Endodermal cell (in vitro differentiated cells): ENCODE data around the gene ANGPTL7. TPM values are rescaled to one million over a fixed set of nuclear protein-coding genes. Genes with fewer than 3 reads are reported as not detected.
A peak's percentile ranks its signal among the peaks of the same experiment; 100 is the strongest.
"Not testable (repeated sequence)": the region's sequence is repeated elsewhere in the genome, so short reads cannot be mapped to it uniquely, and the experiment has no call there.

ENCODE experiments used
- DNase-seq: peaks from one replicate; pipeline ENCODE4 v3.0.0-alpha.2; 2017
- H3K27ac ChIP-seq: 2 replicates; pipeline ENCODE4 v1.5.1; 2013; ENCODE audit warnings: mild to moderate bottlenecking, low read depth, low read length, moderate library complexity
- H3K27me3 ChIP-seq: 2 replicates; pipeline ENCODE4 v1.6.1; 2013; ENCODE audit warnings: mild to moderate bottlenecking, low read length, moderate library complexity; ENCODE audit not compliant: insufficient read depth, control insufficient read depth, poor library complexity, severe bottlenecking
- H3K36me3 ChIP-seq: 2 replicates; pipeline ENCODE4 v1.7.0; 2013; ENCODE audit warnings: mild to moderate bottlenecking, low read length, moderate library complexity; ENCODE audit not compliant: control insufficient read depth, insufficient read depth
- H3K4me1 ChIP-seq: one replicate; pipeline ENCODE4 v1.7.0; 2013; ENCODE audit warnings: low read length; ENCODE audit not compliant: control insufficient read depth, insufficient read depth
- H3K4me3 ChIP-seq: 2 replicates; pipeline ENCODE4 v1.5.1; 2013; ENCODE audit warnings: mild to moderate bottlenecking, low read length, moderate library complexity
- H3K9ac ChIP-seq: 2 replicates; pipeline ENCODE4 v1.6.1; 2013; ENCODE audit warnings: mild to moderate bottlenecking, low read length, moderate library complexity; ENCODE audit not compliant: poor library complexity, severe bottlenecking; ENCODE audit errors: extremely low read depth
- H3K9me3 ChIP-seq: 2 replicates; pipeline ENCODE4 v1.6.1; 2013; ENCODE audit warnings: mild to moderate bottlenecking, low read length, moderate library complexity; ENCODE audit not compliant: control insufficient read depth
- H3K27ac Mint-ChIP-seq: 2 replicates; pipeline ENCODE4 v1.8.0; 2020; ENCODE audit warnings: mixed read lengths
- H3K27me3 Mint-ChIP-seq: 2 replicates; pipeline ENCODE4 v1.8.0; 2021; ENCODE audit warnings: mild to moderate bottlenecking, mixed read lengths; ENCODE audit not compliant: insufficient read depth
- H3K36me3 Mint-ChIP-seq: 2 replicates; pipeline ENCODE4 v1.8.0; 2020; ENCODE audit warnings: low read depth, mixed read lengths
- H3K4me1 Mint-ChIP-seq: 2 replicates; pipeline ENCODE4 v1.8.0; 2020; ENCODE audit warnings: mixed read lengths
- H3K4me3 Mint-ChIP-seq: 2 replicates; pipeline ENCODE4 v1.8.0; 2020; ENCODE audit warnings: mild to moderate bottlenecking, moderate library complexity, mixed read lengths
- H3K9me3 Mint-ChIP-seq: 2 replicates; pipeline ENCODE4 v1.8.0; 2020; ENCODE audit warnings: mild to moderate bottlenecking, mixed read lengths
- WGBS, 2 experiments: methylation state at CpG; one replicate each; pipeline versions ENCODE4 v1.1.5 to v1.1.7; 2013; ENCODE audit warnings: missing lambda C conversion rate in 2 of 2, mixed read lengths in 1 of 2; ENCODE audit not compliant: insufficient coverage in 1 of 2, insufficient read length in 1 of 2; 5-methylcytosine and 5-hydroxymethylcytosine counted together
- total RNA-seq, 2 donors: library from RNA; stranded (reverse); fragmentation: NEBNext Ultra II Directional in 1 of 2; extraction: Animal tissue kit (Norgen Biotek cat#: 25700) in 1 of 2; gene quantifications; 2 replicates in 1 of 2; 3 replicates in 1 of 2; pipeline ENCODE4 v1.2.1, GENCODE V29; 2021
- TF ChIP-seq, protein P1 (sequence below): fragments of 200-600 bp; sonication (generic); conservative IDR thresholded peaks from 2 replicates; pipeline ENCODE4 v1.5.0; 2021; ENCODE audit warnings: antibody characterized with exemption, mild to moderate bottlenecking

ANGPTL7 gene
- total RNA-seq, 2 donors from 2014 or later: not detected

DNA sequence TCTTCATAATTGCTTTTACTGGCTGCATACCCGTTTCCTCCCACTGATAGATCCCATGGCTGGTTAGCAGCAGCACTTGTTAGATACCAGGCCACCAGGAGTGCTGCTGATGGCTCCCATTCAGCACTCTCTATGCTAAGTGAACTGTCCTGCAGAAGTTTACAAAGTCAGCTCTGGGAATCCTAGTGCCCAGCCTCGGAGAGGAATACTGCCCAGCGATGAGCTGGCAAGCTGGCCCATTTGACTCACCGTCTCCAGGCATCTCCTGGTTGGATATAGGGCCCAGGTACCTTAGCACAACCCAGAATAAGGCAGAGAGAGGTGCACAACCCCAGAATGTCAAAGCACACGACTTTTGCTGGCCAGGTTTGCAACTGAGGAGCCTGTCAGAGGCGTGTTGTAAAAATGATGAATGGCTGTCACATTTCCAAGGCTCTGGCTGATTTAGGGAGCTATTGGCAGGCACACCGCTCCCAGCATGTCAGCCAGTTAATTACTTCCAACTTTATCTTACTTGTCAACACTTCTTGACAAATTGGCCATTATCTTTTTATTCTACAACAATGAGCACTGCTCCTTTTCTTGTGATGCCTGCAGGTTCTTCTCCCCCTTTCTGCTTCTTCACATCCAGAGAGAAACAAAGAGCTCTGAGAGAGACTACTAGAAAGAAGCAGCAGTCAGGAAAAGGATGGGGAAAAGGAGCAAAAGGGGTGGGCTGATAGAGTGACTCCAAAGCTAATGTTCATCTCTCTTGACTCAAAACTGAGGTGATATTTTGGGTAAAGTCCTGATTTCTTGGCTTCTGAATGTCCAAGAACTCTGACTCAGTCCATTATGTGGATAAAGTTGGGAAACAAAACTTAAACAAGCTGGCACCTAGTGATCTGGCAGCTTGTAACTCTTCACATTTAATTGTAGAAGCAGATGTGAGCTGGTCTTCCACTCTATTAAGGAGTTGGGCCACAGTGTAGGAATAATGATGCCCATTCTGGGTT lies 10.8 kb upstream of the ANGPTL7 start:
- Histone ChIP-seq H3K9ac (no peak overlapping the region), H3K27ac (peak overlapping the region; percentile 28), H3K9me3 (no peaks in the 10 kb centered on the region), H3K4me3 (peak overlapping the region; percentile 19), H3K4me1 (peaks cover 24% of the 10 kb centered on the region), H3K27me3 (no peaks in the 10 kb centered on the region), H3K36me3 (peaks cover 36% of the 10 kb centered on the region)
- peaks cover 31% of the 10 kb centered on the region for H3K4me1 Mint-ChIP-seq
- TF ChIP-seq, protein P1, sequence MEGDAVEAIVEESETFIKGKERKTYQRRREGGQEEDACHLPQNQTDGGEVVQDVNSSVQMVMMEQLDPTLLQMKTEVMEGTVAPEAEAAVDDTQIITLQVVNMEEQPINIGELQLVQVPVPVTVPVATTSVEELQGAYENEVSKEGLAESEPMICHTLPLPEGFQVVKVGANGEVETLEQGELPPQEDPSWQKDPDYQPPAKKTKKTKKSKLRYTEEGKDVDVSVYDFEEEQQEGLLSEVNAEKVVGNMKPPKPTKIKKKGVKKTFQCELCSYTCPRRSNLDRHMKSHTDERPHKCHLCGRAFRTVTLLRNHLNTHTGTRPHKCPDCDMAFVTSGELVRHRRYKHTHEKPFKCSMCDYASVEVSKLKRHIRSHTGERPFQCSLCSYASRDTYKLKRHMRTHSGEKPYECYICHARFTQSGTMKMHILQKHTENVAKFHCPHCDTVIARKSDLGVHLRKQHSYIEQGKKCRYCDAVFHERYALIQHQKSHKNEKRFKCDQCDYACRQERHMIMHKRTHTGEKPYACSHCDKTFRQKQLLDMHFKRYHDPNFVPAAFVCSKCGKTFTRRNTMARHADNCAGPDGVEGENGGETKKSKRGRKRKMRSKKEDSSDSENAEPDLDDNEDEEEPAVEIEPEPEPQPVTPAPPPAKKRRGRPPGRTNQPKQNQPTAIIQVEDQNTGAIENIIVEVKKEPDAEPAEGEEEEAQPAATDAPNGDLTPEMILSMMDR: peak; percentile 19
- peak overlapping the region; percentile 59 for H3K27ac Mint-ChIP-seq
- peaks cover 38% of the 10 kb centered on the region for H3K36me3 Mint-ChIP-seq
- 64 to 75% methylated on average over 7 of the region's 7 CpGs for WGBS, 2 experiments
- no peak overlapping the region for H3K4me3 Mint-ChIP-seq
- H3K9me3 Mint-ChIP-seq: no peaks in the 10 kb centered on the region
- H3K27me3 Mint-ChIP-seq: no peaks in the 10 kb centered on the region
- DNase-seq: peak; percentile 66

DNA sequence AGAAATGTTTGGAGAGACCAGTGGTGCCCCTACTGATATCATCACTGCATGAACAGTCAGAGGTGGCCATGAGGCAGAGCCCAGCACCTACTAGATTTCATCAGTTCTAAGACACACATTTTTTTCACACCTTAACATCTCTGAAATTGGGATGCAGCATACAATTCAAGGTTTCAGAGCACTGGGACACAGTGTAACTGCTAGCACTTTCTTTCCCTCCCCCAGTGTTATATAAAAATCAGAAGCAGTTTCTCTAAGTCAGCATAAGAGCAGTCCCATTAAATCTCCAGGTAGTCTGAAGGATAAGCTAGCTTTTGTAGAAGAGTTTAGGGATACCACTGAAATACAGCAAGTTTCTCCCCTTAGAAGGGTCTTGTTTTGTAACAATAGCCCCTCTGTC lies 10.0 kb upstream of the ANGPTL7 start:
- H3K27me3 Mint-ChIP-seq: no peaks in the 10 kb centered on the region
- peaks cover 39% of the 10 kb centered on the region for H3K36me3 ChIP-seq
- TF ChIP-seq, protein P1: no peak
- H3K4me3 ChIP-seq: peak overlapping the region; percentile 19
- no peak for DNase-seq
- no peak overlapping the region for H3K27ac Mint-ChIP-seq
- no peaks in the 10 kb centered on the region for H3K9me3 Mint-ChIP-seq
- H3K27me3 ChIP-seq: no peaks in the 10 kb centered on the region
- no peak overlapping the region for H3K4me3 Mint-ChIP-seq
- no peak overlapping the region for H3K27ac ChIP-seq
- H3K4me1 Mint-ChIP-seq: peaks cover 31% of the 10 kb centered on the region
- H3K36me3 Mint-ChIP-seq: peaks cover 41% of the 10 kb centered on the region
- H3K4me1 ChIP-seq: peaks cover 24% of the 10 kb centered on the region
- no peak overlapping the region for H3K9ac ChIP-seq
- H3K9me3 ChIP-seq: peaks cover 6% of the 10 kb centered on the region

DNA sequence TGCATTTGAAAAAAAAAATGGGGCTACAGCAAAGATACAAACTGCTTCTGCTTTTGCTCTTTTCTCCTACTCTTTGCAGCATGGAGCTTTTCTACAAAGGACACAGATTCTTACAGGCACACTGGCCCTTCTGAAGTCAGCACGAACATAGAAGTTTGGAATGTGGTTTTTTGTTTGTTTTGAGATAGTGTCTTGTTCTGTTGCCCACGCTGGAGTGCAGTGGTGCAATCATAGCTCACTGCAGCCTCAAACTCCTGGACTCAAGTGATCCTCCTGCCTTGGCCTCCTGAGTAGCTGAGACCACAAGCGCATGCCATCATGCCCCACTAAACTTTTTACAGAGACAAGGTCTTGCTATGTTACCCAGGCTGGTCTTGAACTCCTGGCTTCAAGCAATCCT lies 9.4 kb upstream of the ANGPTL7 start:
- not testable (repeated sequence) for H3K27me3 Mint-ChIP-seq, H3K4me3 ChIP-seq, H3K9me3 ChIP-seq, H3K4me3 Mint-ChIP-seq, H3K27ac Mint-ChIP-seq, H3K27ac ChIP-seq, H3K9me3 Mint-ChIP-seq, DNase-seq, H3K9ac ChIP-seq, H3K27me3 ChIP-seq
- WGBS, 2 experiments: 93% methylated on average over 3 of the region's 3 CpGs; no CpG with 5 or more reads in 1 of the 2 experiments
- peaks cover 24% of the 10 kb centered on the region for H3K4me1 ChIP-seq
- Mint-ChIP-seq H3K4me1 (peaks cover 31% of the 10 kb centered on the region), H3K36me3 (peaks cover 45% of the 10 kb centered on the region)
- H3K36me3 ChIP-seq: peaks cover 45% of the 10 kb centered on the region
